ACC112 (cell line): Measurements from ENCODE around the gene NMRK1.
A peak's percentile ranks its signal among the peaks of the same experiment; 100 is the strongest.

Source experiments
- H2AFZ ChIP-seq: fragments of 200-600 bp; sonication (generic); one replicate; pipeline ENCODE4 v1.6.0; 2017; ENCODE audit warnings: antibody characterized with exemption, low read length; ENCODE audit not compliant: unreplicated experiment
- H3K27ac ChIP-seq: fragments of 200-600 bp; sonication (generic); 2 replicates; pipeline ENCODE4 v1.5.1; 2014; ENCODE audit warnings: low read depth, mild to moderate bottlenecking, antibody characterized with exemption, low read length, moderate library complexity
- H3K27me3 ChIP-seq: fragments of 200-600 bp; sonication (generic); 2 replicates; pipeline ENCODE4 v1.6.1; 2014; ENCODE audit warnings: mild to moderate bottlenecking, antibody characterized with exemption, low read length, moderate library complexity, mixed read lengths; ENCODE audit not compliant: insufficient read depth
- H3K36me3 ChIP-seq: fragments of 200-600 bp; sonication (generic); 2 replicates; pipeline ENCODE4 v1.6.1; 2016; ENCODE audit warnings: mild to moderate bottlenecking, antibody characterized with exemption, low read length, moderate library complexity, mixed read lengths; ENCODE audit not compliant: insufficient read depth
- H3K4me1 ChIP-seq: fragments of 200-600 bp; sonication (generic); one replicate; pipeline ENCODE4 v1.6.1; 2016; ENCODE audit warnings: low read length, mixed read lengths; ENCODE audit not compliant: insufficient read depth, unreplicated experiment, control insufficient read depth
- H3K4me3 ChIP-seq: fragments of 200-600 bp; sonication (generic); 2 replicates; pipeline ENCODE4 v1.5.1; 2014; ENCODE audit warnings: mild to moderate bottlenecking, low read depth, low read length
- H3K79me2 ChIP-seq: fragments of 200-600 bp; sonication (generic); one replicate; pipeline ENCODE4 v1.6.0; 2016; ENCODE audit warnings: low read length; ENCODE audit not compliant: control insufficient read depth, unreplicated experiment, insufficient read depth

NMRK1 gene

GRCh38 chr9:75120686-75121085, 32.7 kb upstream of the NMRK1 start:
- no peak overlapping the region for H2AFZ ChIP-seq

GRCh38 chr9:75117564-75117963, 29.6 kb upstream of the NMRK1 start:
- H3K79me2 ChIP-seq, result peaks cover 12% of the 10 kb centered on the region
- no peak overlapping the region for H2AFZ ChIP-seq
- no peak overlapping the region for H3K27ac ChIP-seq
- peaks cover 6% of the 10 kb centered on the region; the same call in 1 of the 2 replicates for H3K36me3 ChIP-seq
- no peaks in the 10 kb centered on the region for H3K27me3 ChIP-seq
- H3K4me3 ChIP-seq, result no peak overlapping the region
- H3K4me1 ChIP-seq, result no peaks in the 10 kb centered on the region

More at GRCh38 chr9:75120686-75121085, 32.7 kb upstream of the NMRK1 start:
- Histone ChIP-seq H3K4me3 (no peak overlapping the region), H3K36me3 (peaks cover 6% of the 10 kb centered on the region; the same call in 1 of the 2 replicates), H3K27ac (no peak overlapping the region), H3K27me3 (no peaks in the 10 kb centered on the region), H3K4me1 (no peaks in the 10 kb centered on the region), H3K79me2 (peaks cover 6% of the 10 kb centered on the region)

GRCh38 chr9:75116306-75116705, 28.4 kb upstream of the NMRK1 start:
- peaks cover under 1% of the 10 kb centered on the region for H3K4me1 ChIP-seq
- no peaks in the 10 kb centered on the region for H3K27me3 ChIP-seq
- H3K79me2 ChIP-seq, result peaks cover 14% of the 10 kb centered on the region
- H3K27ac ChIP-seq, result no peak overlapping the region
- H3K36me3 ChIP-seq, result peaks cover 6% of the 10 kb centered on the region; the same call in 1 of the 2 replicates
- no peak overlapping the region for H3K4me3 ChIP-seq
- H2AFZ ChIP-seq, result no peak overlapping the region

GRCh38 chr9:75112789-75113188, 24.8 kb upstream of the NMRK1 start:
- Histone ChIP-seq H3K4me3 (no peak overlapping the region), H3K27ac (no peak overlapping the region), H3K27me3 (no peaks in the 10 kb centered on the region), H3K79me2 (peaks cover 31% of the 10 kb centered on the region), H2AFZ (no peak overlapping the region), H3K36me3 (no peaks in the 10 kb centered on the region), H3K4me1 (peaks cover 7% of the 10 kb centered on the region)

- H2AFZ ChIP-seq, result no peak overlapping the region
- no peaks in the 10 kb centered on the region for H3K36me3 ChIP-seq
- H3K27ac ChIP-seq, result no peak overlapping the region
- H3K79me2 ChIP-seq, result peaks cover 35% of the 10 kb centered on the region
- H3K4me1 ChIP-seq, result peaks cover 7% of the 10 kb centered on the region
- H3K4me3 ChIP-seq, result no peak overlapping the region
- no peaks in the 10 kb centered on the region for H3K27me3 ChIP-seq
Observed at GRCh38 chr9:75111019-75111622, 23.2 kb upstream of the NMRK1 start.

GRCh38 chr9:75109210-75109839, 21.4 kb upstream of the NMRK1 start:
- Histone ChIP-seq H3K36me3 (no peaks in the 10 kb centered on the region), H3K27ac (no peak overlapping the region), H3K27me3 (no peaks in the 10 kb centered on the region), H3K4me3 (no peak overlapping the region), H2AFZ (no peak overlapping the region), H3K4me1 (peaks cover 7% of the 10 kb centered on the region), H3K79me2 (peaks cover 46% of the 10 kb centered on the region)

GRCh38 chr9:75108571-75108970, 20.6 kb upstream of the NMRK1 start:
- Histone ChIP-seq H3K27me3 (no peaks in the 10 kb centered on the region), H3K4me3 (no peak overlapping the region), H2AFZ (no peak overlapping the region), H3K4me1 (peaks cover 7% of the 10 kb centered on the region), H3K27ac (peak overlapping the region; percentile 38; the same call in 1 of the 2 replicates), H3K36me3 (no peaks in the 10 kb centered on the region), H3K79me2 (peaks cover 46% of the 10 kb centered on the region)

GRCh38 chr9:75106857-75107256, 18.9 kb upstream of the NMRK1 start:
- no peak overlapping the region for H3K4me3 ChIP-seq
- no peak overlapping the region for H2AFZ ChIP-seq
- no peak overlapping the region for H3K27ac ChIP-seq
- no peaks in the 10 kb centered on the region for H3K27me3 ChIP-seq
- H3K36me3 ChIP-seq, result no peaks in the 10 kb centered on the region
- H3K79me2 ChIP-seq, result peaks cover 60% of the 10 kb centered on the region
- peaks cover 7% of the 10 kb centered on the region for H3K4me1 ChIP-seq

- Histone ChIP-seq H3K36me3 (no peaks in the 10 kb centered on the region), H3K4me1 (peaks cover 2% of the 10 kb centered on the region), H2AFZ (no peak overlapping the region), H3K79me2 (peaks cover 63% of the 10 kb centered on the region), H3K27ac (no peak overlapping the region), H3K27me3 (no peaks in the 10 kb centered on the region), H3K4me3 (no peak overlapping the region)
Observed at GRCh38 chr9:75105841-75106240, 17.9 kb upstream of the NMRK1 start.

GRCh38 chr9:75105019-75105540, 17.1 kb upstream of the NMRK1 start:
- Histone ChIP-seq H2AFZ (no peak overlapping the region), H3K27me3 (no peaks in the 10 kb centered on the region), H3K4me3 (no peak overlapping the region), H3K4me1 (no peaks in the 10 kb centered on the region), H3K79me2 (peaks cover 59% of the 10 kb centered on the region), H3K27ac (no peak overlapping the region), H3K36me3 (no peaks in the 10 kb centered on the region)

GRCh38 chr9:75104607-75105006, 16.7 kb upstream of the NMRK1 start:
- H3K27me3 ChIP-seq, result no peaks in the 10 kb centered on the region
- no peaks in the 10 kb centered on the region for H3K4me1 ChIP-seq
- no peak overlapping the region for H3K27ac ChIP-seq
- H3K4me3 ChIP-seq, result no peak overlapping the region
- no peaks in the 10 kb centered on the region for H3K36me3 ChIP-seq
- H2AFZ ChIP-seq, result no peak overlapping the region
- peaks cover 58% of the 10 kb centered on the region for H3K79me2 ChIP-seq
